Measurements from ENCODE around the gene TUT1. TPM values are rescaled to one million over a fixed set of nuclear protein-coding genes. Genes with fewer than 3 reads are reported as not detected.

The TUT1 gene
- total RNA-seq, 6 experiments from 2014 or later: 12.3 to 34.2 (median 21.1) TPM

- H3K27ac ChIP-seq: no peak overlapping the region
- H3K9me3 ChIP-seq: no peaks in the 10 kb centered on the region
- H3K4me3 ChIP-seq: no peak overlapping the region
- H3K4me1 ChIP-seq: peaks cover 0 to 18% (median 6%) of the 10 kb centered on the region in 4 donors
- H3K36me3 ChIP-seq: no peaks in the 10 kb centered on the region
- 80% methylated on average over 1 of the region's 15 CpGs for WGBS (ENCODE audit: insufficient coverage, low coverage, low lambda C conversion rate, missing lambda C conversion rate)
- no peak for ATAC-seq
- intact Hi-C loops (cut with DNase I): no loop called here
- TF ChIP-seq CTCF (IDR thresholded peaks at IDR 0.05) (no peak), POLR2A (IDR thresholded peaks at IDR 0.05) (no peak)
- H3K27me3 ChIP-seq: no peaks in the 10 kb centered on the region
- no peak for DNase-seq
Observed at GRCh38 chr11:62605902-62606301, 14.6 kb upstream of the TUT1 start.

DNA sequence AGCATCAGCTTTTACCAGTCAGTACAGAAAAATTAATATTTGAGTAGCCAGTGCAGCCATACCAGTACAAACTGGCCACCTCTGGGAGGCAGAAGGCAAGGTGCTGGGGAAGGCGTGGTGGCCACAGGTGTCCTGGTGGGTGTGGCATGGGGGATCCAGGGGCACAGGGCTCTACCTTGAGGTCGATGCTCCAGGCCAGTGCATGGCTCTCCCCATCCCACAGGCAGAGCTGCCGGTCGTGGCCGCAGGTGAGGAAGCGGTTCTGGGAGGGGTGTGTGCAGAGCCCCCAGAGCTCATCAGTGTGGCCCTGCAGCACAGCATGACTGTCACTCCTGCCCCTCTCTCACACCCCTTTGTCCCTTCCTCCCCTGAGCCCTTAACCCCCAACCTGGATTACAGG, 14.1 kb upstream of the TUT1 start:
- H3K9me3 ChIP-seq: no peaks in the 10 kb centered on the region
- no peak overlapping the region for H3K27ac ChIP-seq
- no peaks in the 10 kb centered on the region for H3K36me3 ChIP-seq
- intact Hi-C loops (cut with DNase I): no loop called here
- WGBS (ENCODE audit: insufficient coverage, low coverage, low lambda C conversion rate, missing lambda C conversion rate): 100% methylated on average over 1 of the region's 6 CpGs
- H3K4me3 ChIP-seq: no peak overlapping the region
- TF ChIP-seq POLR2A (IDR thresholded peaks at IDR 0.05) (no peak), CTCF (IDR thresholded peaks at IDR 0.05) (no peak)
- peaks cover 0 to 18% (median 7%) of the 10 kb centered on the region in 4 donors for H3K4me1 ChIP-seq
- ATAC-seq: no peak
- no peak for DNase-seq
- no peaks in the 10 kb centered on the region for H3K27me3 ChIP-seq

DNA sequence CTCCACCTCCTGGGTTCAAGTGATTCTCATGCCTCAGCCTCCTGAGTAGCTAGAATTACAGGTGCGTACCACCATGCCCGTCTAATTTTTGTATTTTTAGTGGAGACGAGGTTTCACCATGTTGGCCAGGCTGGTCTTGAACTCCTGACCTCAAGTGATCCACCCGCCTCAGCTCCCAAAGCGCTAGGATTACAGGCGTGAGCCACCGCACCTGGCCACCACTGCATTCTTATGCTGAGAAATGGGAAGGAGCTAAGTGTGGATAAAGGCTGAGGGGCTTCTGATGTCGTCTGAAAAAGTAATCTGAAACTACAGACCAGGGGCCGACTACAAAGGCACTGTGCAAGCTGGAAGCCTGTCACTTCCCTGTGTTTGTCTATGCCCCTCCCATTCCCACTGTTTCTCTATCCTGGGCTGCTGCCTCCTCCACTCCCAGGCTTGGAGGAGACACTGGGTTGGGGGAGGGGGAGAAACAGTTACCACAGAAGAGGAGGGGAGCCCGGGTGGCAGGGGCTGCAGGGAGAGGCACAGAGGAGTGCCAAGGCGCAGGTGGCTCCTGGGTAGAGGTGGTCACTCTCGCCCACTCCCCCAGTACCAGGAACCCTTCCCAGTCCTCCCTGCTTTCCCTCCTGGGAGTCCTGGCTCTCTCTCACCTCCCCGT, 13.3 kb upstream of the TUT1 start:
- Histone ChIP-seq H3K27ac (no peak overlapping the region), H3K4me1 (peaks cover 0 to 24% (median 12%) of the 10 kb centered on the region in 4 donors), H3K36me3 (no peaks in the 10 kb centered on the region), H3K27me3 (no peaks in the 10 kb centered on the region), H3K9me3 (no peaks in the 10 kb centered on the region), H3K4me3 (no peak overlapping the region)
- no peak for ATAC-seq
- intact Hi-C loops (cut with DNase I): no loop called here
- DNase-seq: no peak
- 58% methylated on average over 6 of the region's 13 CpGs for WGBS (ENCODE audit: insufficient coverage, low coverage, low lambda C conversion rate, missing lambda C conversion rate)
- TF ChIP-seq CTCF (IDR thresholded peaks at IDR 0.05) (no peak), POLR2A (IDR thresholded peaks at IDR 0.05) (no peak)

- intact Hi-C loops (cut with DNase I): no loop called here
- Histone ChIP-seq H3K27ac (no peak overlapping the region), H3K36me3 (peaks cover 0 to under 1% (median 0%) of the 10 kb centered on the region in 4 donors), H3K27me3 (no peaks in the 10 kb centered on the region), H3K9me3 (no peaks in the 10 kb centered on the region), H3K4me3 (no peak overlapping the region), H3K4me1 (peaks cover 0 to 28% (median 14%) of the 10 kb centered on the region in 4 donors)
- ATAC-seq: no peak
- 97% methylated on average over 5 of the region's 8 CpGs for WGBS (ENCODE audit: insufficient coverage, low coverage, low lambda C conversion rate, missing lambda C conversion rate)
- TF ChIP-seq CTCF (IDR thresholded peaks at IDR 0.05): no peak
- TF ChIP-seq POLR2A (IDR thresholded peaks at IDR 0.05): no peak
- DNase-seq: no peak
Observed at GRCh38 chr11:62603776-62604299, 12.5 kb upstream of the TUT1 start.
